OCI-LY7 (cell line): ENCODE measurements around the gene PRLR. TPM values are rescaled to one million over a fixed set of nuclear protein-coding genes. Genes with fewer than 3 reads are reported as not detected.

ENCODE experiments used
- BruUV-seq: library from RNA; stranded (reverse); fragments of 400-500 nt; replicated peaks from 2 replicates; lab custom pipeline; 2021; lab: Mats Ljungman, UMichigan
- CTCF ChIA-PET: fragments of 300-600 bp; sonication (Branson Sonifier 250); formaldehyde crosslinking; loops from one replicate; lab custom pipeline; 2022; ENCODE audit warnings: antibody characterized with exemption; ENCODE audit not compliant: unreplicated experiment; lab: Charles Lee
- POLR2A ChIA-PET: fragments of 300-600 bp; sonication (Branson Sonifier 250); formaldehyde crosslinking; loops from one replicate; lab custom pipeline; 2022; ENCODE audit warnings: antibody characterized with exemption; lab: Charles Lee
- DNase-seq: peaks from one replicate; pipeline ENCODE4 v3.0.0-alpha.2; 2015; ENCODE audit warnings: low spot score
- H2AFZ ChIP-seq: fragments of 200-600 bp; sonication (generic), shearing (Covaris generic); 2 replicates; pipeline ENCODE4 v1.6.1; 2014; ENCODE audit warnings: mild to moderate bottlenecking, antibody characterized with exemption, low read length, moderate library complexity
- H3K27ac ChIP-seq: fragments of 200-600 bp; sonication (generic); 2 replicates; pipeline ENCODE4 v1.5.1; 2014; ENCODE audit warnings: mixed run types, low read depth, mild to moderate bottlenecking, moderate library complexity, low read length, inconsistent platforms; ENCODE audit not compliant: poor library complexity, severe bottlenecking
- H3K36me3 ChIP-seq: fragments of 200-600 bp; sonication (generic); 2 replicates; pipeline ENCODE4 v1.6.1; 2014; ENCODE audit warnings: mild to moderate bottlenecking, antibody characterized with exemption, low read length, moderate library complexity, mixed read lengths; ENCODE audit not compliant: insufficient read depth
- H3K4me1 ChIP-seq: fragments of 200-600 bp; sonication (generic); 2 replicates; pipeline ENCODE4 v1.5.1; 2014; ENCODE audit warnings: mild to moderate bottlenecking, low read length; ENCODE audit not compliant: insufficient read depth, poor library complexity, severe bottlenecking
- H3K4me2 ChIP-seq: fragments of 200-600 bp; sonication (generic); 2 replicates; pipeline ENCODE4 v1.6.1; 2014; ENCODE audit warnings: mild to moderate bottlenecking, low read length
- H3K4me3 ChIP-seq: fragments of 200-600 bp; sonication (generic); 2 replicates; pipeline ENCODE4 v1.5.1; 2014; ENCODE audit warnings: mild to moderate bottlenecking, low read depth, low read length; ENCODE audit not compliant: poor library complexity, severe bottlenecking
- H3K79me2 ChIP-seq: fragments of 200-600 bp; sonication (generic); 2 replicates; pipeline ENCODE4 v1.6.1; 2016; ENCODE audit warnings: low read depth, mild to moderate bottlenecking, low read length, moderate library complexity, mixed read lengths; ENCODE audit not compliant: insufficient read depth
- H3K9me2 ChIP-seq: fragments of 200-600 bp; sonication (generic); 2 replicates; pipeline ENCODE4 v1.6.1; 2016; ENCODE audit warnings: mild to moderate bottlenecking, low read length, mixed read lengths; ENCODE audit not compliant: insufficient read depth
- H3K9me3 ChIP-seq: fragments of 200-600 bp; sonication (generic); 2 replicates; pipeline ENCODE4 v1.6.1; 2014; ENCODE audit warnings: mild to moderate bottlenecking, mixed run types, low read length, mixed read lengths
- H4K20me1 ChIP-seq: fragments of 200-600 bp; sonication (generic); 2 replicates; pipeline ENCODE4 v1.6.1; 2014; ENCODE audit warnings: mild to moderate bottlenecking, antibody characterized with exemption, low read length, moderate library complexity, mixed read lengths; ENCODE audit not compliant: insufficient read depth
- CTCF ChIP-seq: fragments of 200-600 bp; sonication (generic); conservative IDR thresholded peaks from 2 replicates; pipeline ENCODE4 v1.5.1; 2014; ENCODE audit warnings: mild to moderate bottlenecking, antibody characterized with exemption, low read length, moderate library complexity, mixed read lengths
- EZH2phosphoT487 ChIP-seq: fragments of 200-600 bp; sonication (generic); IDR thresholded peaks from 2 replicates; pipeline ENCODE4 v1.6.1; 2018; ENCODE audit warnings: low read depth, borderline replicate concordance, mild to moderate bottlenecking, mixed run types, antibody characterized with exemption, low read length, moderate library complexity, mixed read lengths
- intact Hi-C: fragments of 100-400 bp; cut with micrococcal nuclease; formaldehyde crosslinking; loops from one replicate; pipeline ENCODE4 v1.10.0; 2022; ENCODE audit not compliant: unreplicated experiment
- total RNA-seq, 2 experiments: library from RNA; depleted of rRNA in 1 of 2; stranded (reverse); fragments of >200 nt in 1 of 2; shearing (Covaris generic) in 1 of 2; gene quantifications; 2 replicates each; pipeline ENCODE4 v1.2.3, GENCODE V29; 2014 to 2022

PRLR gene
- total RNA-seq, 2 experiments from 2014 or later: not detected

GRCh38 chr5:35237580-35238376 lies 7.5 kb upstream of the PRLR start:
- TF ChIP-seq EZH2phosphoT487 (no peak), CTCF (no peak)
- ChIA-PET POLR2A (no interaction called here), CTCF (no interaction called here)

GRCh38 chr5:35236770-35237169 lies 6.5 kb upstream of the PRLR start:
- DNase-seq: no peak
- Histone ChIP-seq H3K27ac (no peak overlapping the region), H3K79me2 (no peaks in the 10 kb centered on the region), H3K9me2 (no peaks in the 10 kb centered on the region), H3K9me3 (no peaks in the 10 kb centered on the region), H4K20me1 (no peaks in the 10 kb centered on the region), H3K4me1 (no peaks in the 10 kb centered on the region), H2AFZ (no peak overlapping the region), H3K36me3 (no peaks in the 10 kb centered on the region), H3K4me2 (no peak overlapping the region), H3K4me3 (no peak overlapping the region)
- intact Hi-C loops: no loop called here
- no TSS peak for BruUV-seq
- CTCF ChIA-PET: no interaction called here
- no peak for TF ChIP-seq EZH2phosphoT487
- no peak for TF ChIP-seq CTCF
- POLR2A ChIA-PET: no interaction called here

More at GRCh38 chr5:35237580-35238376, 7.5 kb upstream of the PRLR start:
- no peaks in the 10 kb centered on the region for H3K4me1 ChIP-seq
- intact Hi-C loops: no loop called here
- no peak overlapping the region for H3K4me2 ChIP-seq
- H3K9me3 ChIP-seq: no peaks in the 10 kb centered on the region
- no peak overlapping the region for H3K27ac ChIP-seq
- H3K36me3 ChIP-seq: no peaks in the 10 kb centered on the region
- BruUV-seq: no TSS peak
- H3K9me2 ChIP-seq: no peaks in the 10 kb centered on the region
- H4K20me1 ChIP-seq: no peaks in the 10 kb centered on the region
- no peak for DNase-seq
- H2AFZ ChIP-seq: no peak overlapping the region
- no peak overlapping the region for H3K4me3 ChIP-seq
- no peaks in the 10 kb centered on the region for H3K79me2 ChIP-seq

GRCh38 chr5:35233601-35234000 lies 3.3 kb upstream of the PRLR start:
- no peaks in the 10 kb centered on the region for H4K20me1 ChIP-seq
- H3K4me2 ChIP-seq: no peak overlapping the region
- H3K9me3 ChIP-seq: no peaks in the 10 kb centered on the region
- intact Hi-C loops: no loop called here
- H3K4me1 ChIP-seq: no peaks in the 10 kb centered on the region
- POLR2A ChIA-PET: interaction anchor here (0.6 to 0.7 kb wide), 2 partner anchors 46 to 83 kb away, joined by 4 to 6 read pairs; no protein-coding TSS in a partner anchor
- no peak overlapping the region for H2AFZ ChIP-seq
- no peak overlapping the region for H3K4me3 ChIP-seq
- TF ChIP-seq EZH2phosphoT487 (no peak), CTCF (no peak)
- BruUV-seq: no TSS peak
- no peaks in the 10 kb centered on the region for H3K79me2 ChIP-seq
- no peaks in the 10 kb centered on the region for H3K9me2 ChIP-seq
- CTCF ChIA-PET: no interaction called here
- no peak for DNase-seq
- no peaks in the 10 kb centered on the region for H3K36me3 ChIP-seq
- no peak overlapping the region for H3K27ac ChIP-seq
